Measurements from ENCODE around the gene CHD1L.

DNA sequence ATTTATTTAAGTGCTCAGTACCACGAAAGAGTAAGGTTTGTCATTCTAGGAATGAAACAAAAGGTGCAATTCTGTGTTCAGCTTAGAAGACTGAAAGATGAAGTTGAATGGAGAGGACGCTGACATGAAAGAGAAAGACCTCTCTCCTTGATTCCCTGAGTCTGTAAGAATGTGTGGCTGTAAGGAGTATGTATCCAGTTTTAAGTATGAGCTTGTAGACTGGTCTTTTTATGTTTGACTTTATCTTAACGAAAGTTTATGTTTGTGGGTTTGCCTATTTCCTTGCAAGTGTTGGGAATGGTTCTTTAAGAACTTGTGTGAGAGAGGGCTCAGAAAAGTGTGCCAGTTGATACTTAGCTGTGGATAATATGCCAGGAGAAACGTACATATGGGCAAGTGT, 1.4 kb downstream of the CHD1L start:
- no peak for TF ChIP-seq POLR2A (IDR thresholded peaks at IDR 0.05)
- TF ChIP-seq, protein P1, sequence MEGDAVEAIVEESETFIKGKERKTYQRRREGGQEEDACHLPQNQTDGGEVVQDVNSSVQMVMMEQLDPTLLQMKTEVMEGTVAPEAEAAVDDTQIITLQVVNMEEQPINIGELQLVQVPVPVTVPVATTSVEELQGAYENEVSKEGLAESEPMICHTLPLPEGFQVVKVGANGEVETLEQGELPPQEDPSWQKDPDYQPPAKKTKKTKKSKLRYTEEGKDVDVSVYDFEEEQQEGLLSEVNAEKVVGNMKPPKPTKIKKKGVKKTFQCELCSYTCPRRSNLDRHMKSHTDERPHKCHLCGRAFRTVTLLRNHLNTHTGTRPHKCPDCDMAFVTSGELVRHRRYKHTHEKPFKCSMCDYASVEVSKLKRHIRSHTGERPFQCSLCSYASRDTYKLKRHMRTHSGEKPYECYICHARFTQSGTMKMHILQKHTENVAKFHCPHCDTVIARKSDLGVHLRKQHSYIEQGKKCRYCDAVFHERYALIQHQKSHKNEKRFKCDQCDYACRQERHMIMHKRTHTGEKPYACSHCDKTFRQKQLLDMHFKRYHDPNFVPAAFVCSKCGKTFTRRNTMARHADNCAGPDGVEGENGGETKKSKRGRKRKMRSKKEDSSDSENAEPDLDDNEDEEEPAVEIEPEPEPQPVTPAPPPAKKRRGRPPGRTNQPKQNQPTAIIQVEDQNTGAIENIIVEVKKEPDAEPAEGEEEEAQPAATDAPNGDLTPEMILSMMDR (IDR thresholded peaks at IDR 0.05): no peak
